Chondrocyte (in vitro differentiated cells): ENCODE measurements around the gene TRIM72. TPM values are rescaled to one million over a fixed set of nuclear protein-coding genes. Genes with fewer than 3 reads are reported as not detected.
"Not testable (repeated sequence)": the region's sequence is repeated elsewhere in the genome, so short reads cannot be mapped to it uniquely, and the experiment has no call there.

ENCODE experiments used
- DNase-seq: peaks from one replicate; pipeline ENCODE4 v3.0.0; 2021; ENCODE audit warnings: mixed read lengths, low spot score
- H3K27ac Mint-ChIP-seq: one replicate; pipeline ENCODE4 v1.8.0; 2021; ENCODE audit warnings: mild to moderate bottlenecking, moderate library complexity, mixed read lengths; ENCODE audit not compliant: unreplicated experiment
- H3K27me3 Mint-ChIP-seq: 2 replicates; pipeline ENCODE4 v1.8.0; 2021; ENCODE audit warnings: low read depth, mixed read lengths
- H3K36me3 Mint-ChIP-seq: 2 replicates; pipeline ENCODE4 v1.8.0; 2021; ENCODE audit warnings: low read depth, mixed read lengths
- H3K4me1 Mint-ChIP-seq: 2 replicates; pipeline ENCODE4 v1.8.0; 2021; ENCODE audit warnings: low read depth, mild to moderate bottlenecking, mixed read lengths
- H3K4me3 Mint-ChIP-seq: one replicate; pipeline ENCODE4 v1.8.0; 2021; ENCODE audit warnings: mild to moderate bottlenecking, moderate library complexity, mixed read lengths; ENCODE audit not compliant: unreplicated experiment
- H3K9me3 Mint-ChIP-seq: 2 replicates; pipeline ENCODE4 v1.8.0; 2021; ENCODE audit warnings: low read depth, mixed read lengths
- total RNA-seq: library from RNA; stranded (reverse); gene quantifications from 3 replicates; pipeline ENCODE4 v1.2.1, GENCODE V29; 2021
- TF ChIP-seq, protein P1 (sequence below): fragments of 200-600 bp; sonication (generic); IDR thresholded peaks from 2 replicates; pipeline ENCODE4 v1.5.0; 2021; ENCODE audit warnings: antibody characterized with exemption, mild to moderate bottlenecking, moderate library complexity

TRIM72 gene
- total RNA-seq, 1 donor from 2014 or later, result not detected

DNA sequence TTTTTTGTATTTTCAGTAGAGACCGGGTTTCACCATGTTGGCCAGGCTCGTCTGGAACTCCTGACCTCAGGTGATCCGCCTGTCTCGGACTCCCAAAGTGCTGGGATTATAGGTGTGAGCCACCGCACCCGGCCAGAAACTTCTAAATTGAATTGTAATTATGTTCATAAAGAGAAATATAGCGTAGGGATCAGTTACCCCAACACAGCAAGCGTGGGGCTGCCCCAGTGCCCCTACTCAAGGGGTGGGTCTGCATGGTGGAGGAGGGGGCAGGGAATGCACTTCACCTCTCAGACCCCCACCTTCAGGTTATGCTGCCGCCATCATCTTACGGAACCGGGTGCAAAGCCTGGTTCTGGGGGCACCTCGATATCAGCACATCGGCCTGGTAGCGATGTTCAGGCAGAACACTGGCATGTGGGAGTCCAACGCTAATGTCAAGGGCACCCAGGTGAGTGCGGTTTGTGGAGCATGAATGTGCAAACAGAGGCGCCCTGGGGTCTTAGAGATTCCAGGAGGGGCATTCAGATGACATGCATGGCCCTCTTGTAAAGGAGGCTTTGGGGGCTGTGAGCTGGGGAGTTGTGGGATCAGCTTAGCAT, 63.8 kb downstream of the TRIM72 start:
- H3K4me1 Mint-ChIP-seq, result no peaks in the 10 kb centered on the region

DNA sequence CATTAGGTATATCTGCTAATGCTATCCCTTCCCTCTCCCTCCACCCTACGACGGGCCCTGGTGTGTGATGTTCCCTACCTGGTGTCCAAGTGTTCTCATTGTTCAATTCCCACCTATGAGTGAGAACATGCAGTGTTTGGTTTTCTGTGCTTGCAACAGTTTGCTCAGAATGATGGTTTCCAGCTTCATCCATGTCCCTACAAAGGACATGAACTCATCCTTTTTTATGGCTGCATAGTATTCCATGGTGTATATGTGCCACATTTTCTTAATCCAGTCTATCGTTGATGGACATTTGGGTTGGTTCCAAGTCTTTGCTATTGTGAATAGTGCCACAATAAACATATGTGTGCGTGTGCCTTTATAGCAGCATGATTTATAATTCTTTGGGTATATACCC, 64.9 kb downstream of the TRIM72 start:
- not testable (repeated sequence) for H3K4me1 Mint-ChIP-seq, H3K27ac Mint-ChIP-seq, H3K4me3 Mint-ChIP-seq, H3K9me3 Mint-ChIP-seq, H3K36me3 Mint-ChIP-seq, DNase-seq
- peaks cover 14% of the 10 kb centered on the region for H3K27me3 Mint-ChIP-seq

More for the DNA sequence above, 63.8 kb downstream of the TRIM72 start:
- Mint-ChIP-seq H3K4me3 (no peak overlapping the region), H3K36me3 (peaks cover 2% of the 10 kb centered on the region), H3K27ac (no peak overlapping the region), H3K9me3 (peaks cover 3% of the 10 kb centered on the region), H3K27me3 (peaks cover 14% of the 10 kb centered on the region)
- no peak for DNase-seq
- TF ChIP-seq, protein P1, sequence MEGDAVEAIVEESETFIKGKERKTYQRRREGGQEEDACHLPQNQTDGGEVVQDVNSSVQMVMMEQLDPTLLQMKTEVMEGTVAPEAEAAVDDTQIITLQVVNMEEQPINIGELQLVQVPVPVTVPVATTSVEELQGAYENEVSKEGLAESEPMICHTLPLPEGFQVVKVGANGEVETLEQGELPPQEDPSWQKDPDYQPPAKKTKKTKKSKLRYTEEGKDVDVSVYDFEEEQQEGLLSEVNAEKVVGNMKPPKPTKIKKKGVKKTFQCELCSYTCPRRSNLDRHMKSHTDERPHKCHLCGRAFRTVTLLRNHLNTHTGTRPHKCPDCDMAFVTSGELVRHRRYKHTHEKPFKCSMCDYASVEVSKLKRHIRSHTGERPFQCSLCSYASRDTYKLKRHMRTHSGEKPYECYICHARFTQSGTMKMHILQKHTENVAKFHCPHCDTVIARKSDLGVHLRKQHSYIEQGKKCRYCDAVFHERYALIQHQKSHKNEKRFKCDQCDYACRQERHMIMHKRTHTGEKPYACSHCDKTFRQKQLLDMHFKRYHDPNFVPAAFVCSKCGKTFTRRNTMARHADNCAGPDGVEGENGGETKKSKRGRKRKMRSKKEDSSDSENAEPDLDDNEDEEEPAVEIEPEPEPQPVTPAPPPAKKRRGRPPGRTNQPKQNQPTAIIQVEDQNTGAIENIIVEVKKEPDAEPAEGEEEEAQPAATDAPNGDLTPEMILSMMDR, result no peak

Other genes starting within 250 kb of the TRIM72 start
- 10.8 to 12.4 TPM (median 12.3 TPM) in 3 replicates for gene HSD3B7, start 228.9 kb upstream of the TRIM72 start, total RNA-seq
- gene STX1B, start 203.5 kb upstream of the TRIM72 start, total RNA-seq, result 1.4 to 4.0 TPM (median 1.7 TPM) in 3 replicates
- 43.4 to 54.1 TPM (median 48.0 TPM) in 3 replicates for gene STX4, start 180.6 kb upstream of the TRIM72 start, total RNA-seq
- 14.1 to 18.9 TPM (median 15.2 TPM) in 3 replicates for gene ZNF668, start 139.9 kb upstream of the TRIM72 start, total RNA-seq
- gene ZNF646, start 139.7 kb upstream of the TRIM72 start, total RNA-seq, result 13.8 to 17.3 TPM (median 15.2 TPM) in 3 replicates
- 3.3 to 7.0 TPM (median 5.9 TPM) in 3 replicates for gene PRSS53, start 125.2 kb upstream of the TRIM72 start, total RNA-seq
- 167 to 199 TPM (median 193 TPM) in 3 replicates for gene VKORC1, start 119.3 kb upstream of the TRIM72 start, total RNA-seq
- gene BCKDK, start 105.7 kb upstream of the TRIM72 start, total RNA-seq, result 36.3 to 44.5 TPM (median 41.9 TPM) in 3 replicates
- gene KAT8, start 96.5 kb upstream of the TRIM72 start, total RNA-seq, result 28.3 to 43.2 TPM (median 34.7 TPM) in 3 replicates
- gene PRSS8, start 78.4 kb upstream of the TRIM72 start, total RNA-seq, result not detected in 3 replicates
- 0.35 to 0.39 TPM in 2 of 3 replicates, not detected in the other for gene PRSS36, start 64.1 kb upstream of the TRIM72 start, total RNA-seq
- gene FUS, start 34.0 kb upstream of the TRIM72 start, total RNA-seq, result 226 to 414 TPM (median 231 TPM) in 3 replicates
- gene PYCARD, start 11.4 kb upstream of the TRIM72 start, total RNA-seq, result 2.7 to 2.9 TPM (median 2.8 TPM) in 3 replicates
- not detected in 3 replicates for gene PYDC1, start 3.0 kb downstream of the TRIM72 start, total RNA-seq
- gene ITGAM, start 45.9 kb downstream of the TRIM72 start, total RNA-seq, result not detected in 3 replicates
- not detected in 3 replicates for gene ITGAX, start 141.1 kb downstream of the TRIM72 start, total RNA-seq
- gene ITGAD, start 179.2 kb downstream of the TRIM72 start, total RNA-seq, result not detected in 3 replicates
- gene COX6A2, start 214.2 kb downstream of the TRIM72 start, total RNA-seq, result not detected in 3 replicates
- gene ZNF843, start 228.7 kb downstream of the TRIM72 start, total RNA-seq, result 2.3 to 3.7 TPM (median 2.8 TPM) in 3 replicates
- gene ARMC5, start 245.4 kb downstream of the TRIM72 start, total RNA-seq, result 12.2 to 13.2 TPM (median 12.4 TPM) in 3 replicates